Stimulated activated naive CD4-positive, alpha-beta T cell treated with Interleukin-2 at 50 U/mL for 16 hours (primary cell): Measurements from ENCODE around the gene CCDC178.

Experiments used
- DNase-seq: peaks from one replicate; lab custom pipeline; 2025; lab: John Stamatoyannopoulos, UW

CCDC178 gene

GRCh38 chr18:33116376-33116775 is 324.1 kb downstream of the CCDC178 start:
- no peak for DNase-seq

- DNase-seq = no peak
Observed at GRCh38 chr18:33115917-33116316, 324.6 kb downstream of the CCDC178 start.

- DNase-seq = no peak
Observed at GRCh38 chr18:33115476-33115875, 325.0 kb downstream of the CCDC178 start.

GRCh38 chr18:33114749-33115148 is 325.8 kb downstream of the CCDC178 start:
- DNase-seq = no peak

GRCh38 chr18:33113416-33113815 is 327.1 kb downstream of the CCDC178 start:
- no peak for DNase-seq

- DNase-seq = no peak
Observed at GRCh38 chr18:33107511-33107910, 333.0 kb downstream of the CCDC178 start.

GRCh38 chr18:33101316-33101715 is 339.2 kb downstream of the CCDC178 start:
- DNase-seq = no peak

- no peak for DNase-seq
Observed at GRCh38 chr18:33099626-33100025, 340.9 kb downstream of the CCDC178 start.

- no peak for DNase-seq
Observed at GRCh38 chr18:33097126-33097525, 343.4 kb downstream of the CCDC178 start.

GRCh38 chr18:33090461-33090860 is 350.1 kb downstream of the CCDC178 start:
- no peak for DNase-seq

GRCh38 chr18:33076601-33077000 is 363.9 kb downstream of the CCDC178 start:
- DNase-seq = no peak

- DNase-seq = no peak
Observed at GRCh38 chr18:33074125-33074524, 366.4 kb downstream of the CCDC178 start.

GRCh38 chr18:33062834-33063364 is 377.6 kb downstream of the CCDC178 start:
- DNase-seq = no peak

GRCh38 chr18:33052886-33053285 is 387.6 kb downstream of the CCDC178 start:
- no peak for DNase-seq

GRCh38 chr18:33051407-33051806 is 389.1 kb downstream of the CCDC178 start:
- no peak for DNase-seq

- DNase-seq = no peak
Observed at GRCh38 chr18:33040213-33040612, 400.3 kb downstream of the CCDC178 start.

GRCh38 chr18:33034945-33035344 is 405.6 kb downstream of the CCDC178 start:
- no peak for DNase-seq

- no peak for DNase-seq
Observed at GRCh38 chr18:33034212-33034611, 406.3 kb downstream of the CCDC178 start.

- no peak for DNase-seq
Observed at GRCh38 chr18:33022370-33022769, 418.2 kb downstream of the CCDC178 start.

GRCh38 chr18:33020877-33021276 is 419.6 kb downstream of the CCDC178 start:
- no peak for DNase-seq

- DNase-seq = no peak
Observed at GRCh38 chr18:33014060-33014796, 426.3 kb downstream of the CCDC178 start.

GRCh38 chr18:33010149-33010548 is 430.4 kb downstream of the CCDC178 start:
- DNase-seq = no peak

- no peak for DNase-seq
Observed at GRCh38 chr18:32998921-32999320, 441.6 kb downstream of the CCDC178 start.

- DNase-seq = no peak
Observed at GRCh38 chr18:32998285-32998684, 442.2 kb downstream of the CCDC178 start.
